Right atrium auricular region (tissue), 2 donors: ENCODE data around the gene ARMCX1. TPM values are rescaled to one million over a fixed set of nuclear protein-coding genes. Genes with fewer than 3 reads are reported as not detected.
A peak's percentile ranks its signal among the peaks of the same experiment; 100 is the strongest.
"Not testable (repeated sequence)": the region's sequence is repeated elsewhere in the genome, so short reads cannot be mapped to it uniquely, and the experiment has no call there.

Experiments
- DNase-seq: peaks from one replicate; pipeline ENCODE4 v3.0.0-alpha.2; 2019; ENCODE audit warnings: low spot score
- H3K27ac ChIP-seq, 2 donors: fragments of 200-600 bp; sonication (generic); 1 replicate in 1 of 2; 2 replicates in 1 of 2; pipeline ENCODE4 v1.5.1; 2016 to 2019
- H3K27me3 ChIP-seq, 2 donors: fragments of 200-600 bp; sonication (generic); one replicate each; pipeline versions ENCODE4 v1.5.1 to v1.6.0; 2017 to 2019
- H3K36me3 ChIP-seq: fragments of 200-600 bp; sonication (generic); one replicate; pipeline ENCODE4 v1.5.1; 2016
- H3K4me1 ChIP-seq, 2 donors: fragments of 200-600 bp; sonication (generic); one replicate each; pipeline versions ENCODE4 v1.5.1 to v1.6.0; 2017 to 2019
- H3K4me3 ChIP-seq, 2 donors: fragments of 200-600 bp; sonication (generic); 1 replicate in 1 of 2; 2 replicates in 1 of 2; pipeline ENCODE4 v1.5.1; 2017 to 2019; ENCODE audit warnings: mild to moderate bottlenecking in 1 of 2, moderate library complexity in 1 of 2
- H3K9me3 ChIP-seq, 2 donors: fragments of 200-600 bp; sonication (generic); one replicate each; pipeline ENCODE4 v1.5.1; 2019
- total RNA-seq, 2 donors: library from RNA; depleted of rRNA; stranded (reverse); fragments of >200 nt; gene quantifications; one replicate each; pipeline ENCODE4 v1.1.0, GENCODE V29; 2016
- TF ChIP-seq, protein P1 (sequence below), 2 donors: fragments of 200-600 bp; sonication (generic); IDR thresholded peaks; one replicate each; pipeline ENCODE4 v1.5.1; 2019; ENCODE audit warnings: antibody characterized with exemption in 2 of 2

ARMCX1 gene
- total RNA-seq, 2 donors from 2014 or later, result 27.2 to 33.4 TPM

DNA sequence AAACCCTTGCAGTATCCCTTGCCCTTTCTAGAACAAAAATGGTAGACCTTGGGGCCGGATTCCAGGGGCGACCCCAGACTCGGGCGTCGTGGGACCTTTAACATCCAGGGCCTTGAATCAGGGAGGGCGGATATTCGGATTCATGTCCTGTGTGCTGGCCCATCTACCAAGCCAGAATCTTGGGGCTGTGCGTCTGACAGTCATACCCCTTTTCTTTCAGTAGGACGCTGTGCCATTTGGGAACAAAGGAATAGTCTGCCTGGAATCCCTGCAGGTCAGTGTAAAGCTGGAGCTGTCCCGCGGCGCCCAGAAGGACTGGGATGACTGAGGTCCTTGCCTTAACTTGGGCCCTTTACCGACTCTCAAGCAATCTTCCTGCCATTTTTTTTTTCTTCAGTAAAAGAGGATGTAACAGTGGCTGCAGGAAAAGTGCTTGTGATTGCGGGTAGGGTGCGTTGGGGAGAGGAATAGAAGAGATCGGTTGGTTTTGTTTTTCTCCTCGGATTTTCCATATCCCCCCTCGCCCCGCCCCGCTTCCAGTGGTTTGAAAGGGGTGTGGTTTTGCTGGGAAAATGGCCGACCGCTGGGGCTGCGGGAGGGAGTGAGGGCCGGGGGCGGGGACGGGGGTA is 518 bp downstream of the ARMCX1 start:
- peak overlapping the region; percentile 52 to 53 for H3K4me3 ChIP-seq

DNA sequence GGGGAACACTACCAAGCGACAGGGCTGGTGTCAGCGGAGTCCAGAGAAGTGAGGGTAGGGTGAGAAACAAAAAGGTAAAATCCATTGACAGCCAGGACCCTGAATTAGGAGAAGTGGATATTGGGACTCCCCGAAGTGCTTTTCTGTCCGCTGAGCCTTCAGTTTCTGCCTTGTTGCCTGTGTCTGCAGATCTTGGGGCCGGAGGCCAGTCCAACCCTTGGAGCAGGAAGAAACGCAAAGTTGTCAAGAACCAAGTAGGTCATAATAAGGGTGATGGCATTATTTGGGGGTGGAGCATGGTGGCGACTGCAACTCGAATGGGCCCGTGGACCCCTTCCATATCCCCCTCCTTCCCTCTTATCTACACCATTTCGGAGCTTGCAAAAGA is 1.0 kb downstream of the ARMCX1 start:
- Histone ChIP-seq H3K27ac (peak overlapping the region; percentile 84 to 88), H3K4me3 (peak overlapping the region; percentile 52 to 53), H3K36me3 (no peaks in the 10 kb centered on the region), H3K4me1 (no peaks in the 10 kb centered on the region), H3K27me3 (no peaks in the 10 kb centered on the region), H3K9me3 (no peaks in the 10 kb centered on the region)
- DNase-seq, result no peak
- TF ChIP-seq, protein P1, sequence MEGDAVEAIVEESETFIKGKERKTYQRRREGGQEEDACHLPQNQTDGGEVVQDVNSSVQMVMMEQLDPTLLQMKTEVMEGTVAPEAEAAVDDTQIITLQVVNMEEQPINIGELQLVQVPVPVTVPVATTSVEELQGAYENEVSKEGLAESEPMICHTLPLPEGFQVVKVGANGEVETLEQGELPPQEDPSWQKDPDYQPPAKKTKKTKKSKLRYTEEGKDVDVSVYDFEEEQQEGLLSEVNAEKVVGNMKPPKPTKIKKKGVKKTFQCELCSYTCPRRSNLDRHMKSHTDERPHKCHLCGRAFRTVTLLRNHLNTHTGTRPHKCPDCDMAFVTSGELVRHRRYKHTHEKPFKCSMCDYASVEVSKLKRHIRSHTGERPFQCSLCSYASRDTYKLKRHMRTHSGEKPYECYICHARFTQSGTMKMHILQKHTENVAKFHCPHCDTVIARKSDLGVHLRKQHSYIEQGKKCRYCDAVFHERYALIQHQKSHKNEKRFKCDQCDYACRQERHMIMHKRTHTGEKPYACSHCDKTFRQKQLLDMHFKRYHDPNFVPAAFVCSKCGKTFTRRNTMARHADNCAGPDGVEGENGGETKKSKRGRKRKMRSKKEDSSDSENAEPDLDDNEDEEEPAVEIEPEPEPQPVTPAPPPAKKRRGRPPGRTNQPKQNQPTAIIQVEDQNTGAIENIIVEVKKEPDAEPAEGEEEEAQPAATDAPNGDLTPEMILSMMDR (IDR thresholded peaks at IDR 0.05), result no peak

More for the DNA sequence above, 518 bp downstream of the ARMCX1 start:
- TF ChIP-seq, protein P1 (IDR thresholded peaks at IDR 0.05), result no peak
- H3K27ac ChIP-seq, result peak overlapping the region; percentile 84 to 88
- DNase-seq, result no peak
- H3K36me3 ChIP-seq, result no peaks in the 10 kb centered on the region
- H3K27me3 ChIP-seq, result no peaks in the 10 kb centered on the region
- H3K4me1 ChIP-seq, result no peaks in the 10 kb centered on the region
- no peaks in the 10 kb centered on the region for H3K9me3 ChIP-seq

DNA sequence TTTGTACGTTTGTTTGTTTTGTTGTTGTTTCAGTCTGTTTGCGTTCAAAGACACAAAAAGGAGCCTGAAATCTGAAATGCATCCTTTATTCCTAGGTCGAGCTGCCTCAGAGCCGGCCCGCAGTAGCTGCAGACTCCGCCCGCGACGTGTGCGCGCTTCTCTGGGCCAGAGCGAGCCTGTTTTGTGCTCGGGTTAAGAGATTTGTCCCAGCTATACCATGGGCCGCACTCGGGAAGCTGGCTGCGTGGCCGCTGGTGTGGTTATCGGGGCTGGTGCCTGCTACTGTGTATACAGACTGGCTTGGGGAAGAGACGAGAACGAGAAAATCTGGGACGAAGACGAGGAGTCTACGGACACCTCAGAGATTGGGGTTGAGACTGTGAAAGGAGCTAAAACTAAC is 2.4 kb downstream of the ARMCX1 start:
- no peak for DNase-seq
- TF ChIP-seq, protein P1 (IDR thresholded peaks at IDR 0.05), result no peak
- Histone ChIP-seq H3K27me3 (no peaks in the 10 kb centered on the region), H3K4me3 (no peak overlapping the region), H3K4me1 (no peaks in the 10 kb centered on the region), H3K27ac (no peak overlapping the region), H3K36me3 (no peaks in the 10 kb centered on the region), H3K9me3 (no peaks in the 10 kb centered on the region)

DNA sequence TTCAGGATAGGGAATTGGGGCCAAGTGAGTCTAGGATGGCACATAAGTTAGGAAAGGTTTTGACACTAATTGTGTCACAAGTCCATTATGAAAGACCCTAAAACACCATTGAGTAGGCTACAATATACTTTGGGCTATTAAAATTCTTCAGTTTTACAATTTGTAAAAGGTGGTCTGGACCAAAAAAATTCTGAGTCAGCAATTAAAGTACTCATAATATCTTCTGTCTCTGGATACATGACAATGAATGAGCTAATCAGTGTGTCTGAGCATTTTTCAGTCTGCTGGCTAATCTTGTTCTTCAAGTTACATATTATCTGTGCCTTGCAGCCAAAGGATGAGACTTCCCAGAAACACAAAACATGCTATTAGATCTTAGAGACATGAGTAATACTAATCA is 14.3 kb downstream of the ARMCX1 start:
- no peaks in the 10 kb centered on the region for H3K9me3 ChIP-seq
- TF ChIP-seq, protein P1 (IDR thresholded peaks at IDR 0.05), result no peak
- no peak for DNase-seq
- H3K36me3 ChIP-seq, result no peaks in the 10 kb centered on the region
- H3K27me3 ChIP-seq, result no peaks in the 10 kb centered on the region
- H3K27ac ChIP-seq, result no peak overlapping the region
- H3K4me3 ChIP-seq, result no peak overlapping the region
- H3K4me1 ChIP-seq, result no peaks in the 10 kb centered on the region

DNA sequence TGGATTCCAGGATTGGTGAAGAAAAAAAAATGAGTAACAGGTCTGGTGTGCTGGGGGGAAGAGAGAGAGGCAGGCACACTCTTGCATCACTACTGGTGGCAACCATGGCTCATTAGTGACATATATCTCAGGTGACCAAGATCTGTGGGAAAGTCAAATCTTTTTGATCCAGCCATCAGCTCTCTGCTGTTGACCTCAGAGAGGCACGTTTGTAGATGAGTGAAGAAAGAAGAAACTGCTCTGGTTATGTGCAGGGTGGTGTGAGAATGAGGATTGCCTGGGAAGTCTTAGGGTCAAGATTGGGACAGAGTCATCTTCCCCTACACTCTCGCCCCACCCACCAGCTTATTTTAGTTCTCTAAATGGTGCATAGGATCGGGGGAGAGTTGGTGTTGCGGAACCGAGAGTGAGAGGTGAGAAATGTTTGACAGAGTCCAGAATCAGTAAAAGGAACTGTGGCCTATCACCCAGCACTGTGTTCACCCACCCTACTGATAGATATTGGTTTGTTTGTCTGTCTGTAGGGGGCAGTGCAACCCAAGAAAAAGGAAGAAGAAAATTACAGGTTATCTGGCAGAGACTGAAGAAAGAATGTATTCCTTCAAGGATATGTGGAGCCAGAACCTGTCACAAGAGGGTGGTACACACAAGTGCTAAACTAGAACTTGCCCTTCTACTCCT is 45.5 kb downstream of the ARMCX1 start:
- Histone ChIP-seq H3K36me3 (no peaks in the 10 kb centered on the region), H3K9me3 (no peaks in the 10 kb centered on the region), H3K27ac (no peak overlapping the region), H3K4me3 (no peak overlapping the region), H3K4me1 (no peaks in the 10 kb centered on the region), H3K27me3 (peaks cover 0 to 7% of the 10 kb centered on the region in 2 donors)
- DNase-seq, result no peak
- TF ChIP-seq, protein P1 (IDR thresholded peaks at IDR 0.05), result peak; percentile 27 to 62

DNA sequence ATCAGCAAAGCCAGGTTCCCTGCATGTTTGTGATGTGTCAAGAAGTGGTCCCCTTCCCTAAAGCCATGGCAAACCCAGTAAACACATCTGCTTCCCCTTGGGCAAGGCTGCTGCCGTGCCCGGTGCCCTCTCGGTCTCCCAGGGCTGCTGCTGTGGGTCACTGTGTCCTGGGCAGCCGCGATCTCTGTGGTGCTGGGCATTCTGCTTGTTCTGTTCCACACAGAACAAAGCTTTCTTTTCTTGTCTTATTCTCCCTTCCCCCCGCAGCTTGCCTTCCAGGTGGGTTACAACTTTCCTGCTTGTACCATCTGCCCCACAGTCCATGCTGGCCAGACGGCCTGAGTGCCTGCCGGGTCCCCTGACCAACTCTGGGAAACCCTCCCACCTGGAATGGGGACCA is 49.2 kb downstream of the ARMCX1 start:
- H3K36me3 ChIP-seq, H3K9me3 ChIP-seq, H3K4me3 ChIP-seq, H3K27me3 ChIP-seq, DNase-seq, H3K27ac ChIP-seq, H3K4me1 ChIP-seq: not testable (repeated sequence)
